K562 (cell line): ENCODE measurements around the gene WFDC12. TPM values are rescaled to one million over a fixed set of nuclear protein-coding genes. Genes with fewer than 3 reads are reported as not detected.

ENCODE experiments used
- ATAC-seq: fragments of 200-7000 bp; cut with Tn5 transposase; 3 replicates; pipeline ENCODE4 v1.9.1; 2020; ENCODE audit warnings: moderate library complexity
- BruUV-seq: library from RNA; stranded (reverse); fragments of 400-500 nt; replicated peaks from 2 replicates; lab custom pipeline; 2021; lab: Mats Ljungman, UMichigan
- CTCF ChIA-PET: fragments of 300-600 bp; formaldehyde crosslinking; extraction: SDS; loops from one replicate; lab custom pipeline; 2021; ENCODE audit warnings: low intra/inter-chr PET ratio; lab: Yijun Ruan, JAX
- POLR2A ChIA-PET: fragments of 300-600, 350-650 bp; sonication (Branson Sonifier 250); formaldehyde crosslinking; extraction: SDS; loops from one replicate; lab custom pipeline; 2021; ENCODE audit warnings: antibody characterized with exemption, inconsistent platforms; lab: Yijun Ruan, JAX
- DNase-seq, 4 experiments: peaks; one replicate each; pipeline versions ENCODE4 v3.0.0 to v3.0.0-alpha.2; 2011 to 2018; ENCODE audit warnings: low spot score in 3 of 4, mixed read lengths in 3 of 4; ENCODE audit errors: extremely low read depth in 1 of 4
- FAIRE-seq: peaks from 2 replicates; lab custom pipeline; 2011; peaks lifted over from hg19 to GRCh38; lab: Jason Lieb, UNC
- H2AFZ ChIP-seq: 2 replicates; pipeline ENCODE4 v1.6.0; 2011; ENCODE audit warnings: low read depth, low read length, control low read depth, inconsistent platforms
- H3K27ac ChIP-seq: fragments of 200-600 bp; 3 replicates; pipeline ENCODE4 v1.8.0; 2011; ENCODE audit warnings: low read depth, mild to moderate bottlenecking, control low read depth, inconsistent platforms, low read length, moderate library complexity, mixed read lengths; ENCODE audit errors: extremely low read depth
- H3K27me3 ChIP-seq, 2 experiments: fragments of 300-600 bp in 1 of 2; 2 replicates in 1 of 2; 3 replicates in 1 of 2; pipeline versions ENCODE4 v1.6.0 to v1.8.0; 2011; ENCODE audit warnings: inconsistent platforms in 2 of 2, low read length in 2 of 2, mild to moderate bottlenecking in 1 of 2, mixed read lengths in 1 of 2, moderate library complexity in 1 of 2; ENCODE audit not compliant: control insufficient read depth in 2 of 2, insufficient read depth in 2 of 2
- H3K36me3 ChIP-seq: fragments of 300-600 bp; 3 replicates; pipeline ENCODE4 v1.8.0; 2011; ENCODE audit warnings: mild to moderate bottlenecking, low read length, inconsistent platforms; ENCODE audit not compliant: control insufficient read depth, insufficient read depth
- H3K4me1 ChIP-seq, 2 experiments: fragments of 200-600 bp in 1 of 2; replicated peaks in 1 of 2; 2 replicates in 1 of 2; 3 replicates in 1 of 2; pipeline versions ENCODE4 v1.5.1 to v1.8.0; 2011; ENCODE audit warnings: inconsistent platforms in 2 of 2, low read length in 2 of 2, mild to moderate bottlenecking in 1 of 2, mixed read lengths in 1 of 2, moderate library complexity in 1 of 2; ENCODE audit not compliant: control insufficient read depth in 2 of 2, insufficient read depth in 2 of 2
- H3K4me2 ChIP-seq: 2 replicates; pipeline ENCODE4 v1.6.1; 2011; ENCODE audit warnings: low read length, control low read depth, inconsistent platforms, mixed read lengths; ENCODE audit not compliant: insufficient read depth
- H3K4me3 ChIP-seq: fragments of 200-600 bp; sonication (generic), shearing (Covaris generic); 2 replicates; pipeline ENCODE4 v1.5.1; 2016; ENCODE audit warnings: control low read depth, inconsistent platforms
- H3K79me2 ChIP-seq: fragments of 200-600 bp; 3 replicates; pipeline ENCODE4 v1.8.0; 2011; ENCODE audit warnings: low read length, inconsistent platforms; ENCODE audit not compliant: control insufficient read depth, insufficient read depth
- H3K9ac ChIP-seq, 2 experiments: 2 replicates each; pipeline versions ENCODE4 v1.6.0 to v1.6.1; 2011; ENCODE audit warnings: low read depth in 2 of 2, low read length in 2 of 2, control low read depth in 1 of 2, inconsistent platforms in 1 of 2, mild to moderate bottlenecking in 1 of 2, mixed read lengths in 1 of 2; ENCODE audit not compliant: insufficient read depth in 1 of 2
- H3K9me1 ChIP-seq: one replicate; pipeline ENCODE4 v1.6.0; 2011; ENCODE audit warnings: inconsistent platforms, mild to moderate bottlenecking, low read length, moderate library complexity; ENCODE audit not compliant: control insufficient read depth, insufficient read depth
- H3K9me3 ChIP-seq: replicated peaks from 2 replicates; pipeline ENCODE4 v1.5.1; 2011; ENCODE audit warnings: low read depth, low read length, inconsistent platforms; ENCODE audit not compliant: control insufficient read depth, insufficient read depth
- H4K20me1 ChIP-seq: replicated peaks from 2 replicates; pipeline ENCODE4 v1.6.1; 2011; ENCODE audit warnings: low read length, inconsistent platforms, mixed read lengths; ENCODE audit not compliant: control insufficient read depth, insufficient read depth
- CBX2 ChIP-seq: fragments of 200-600 bp; sonication (generic); IDR thresholded peaks from one replicate; pipeline ENCODE4 v1.6.1; 2012; ENCODE audit warnings: mild to moderate bottlenecking, low read length, inconsistent platforms; ENCODE audit not compliant: insufficient read depth, poor library complexity, severe bottlenecking
- GTF2E2 ChIP-seq: fragments of 200-800 bp; sonication (Bioruptor generic); IDR thresholded peaks from 2 replicates; pipeline ENCODE4 v1.6.1; 2016; ENCODE audit warnings: missing genetic modification characterization, missing compliant biosample characterization
- WGBS: fragments of 100-300 bp; shearing (Covaris generic); methylation state at CpG from one replicate; pipeline ENCODE4 v1.1.6; 2016; ENCODE audit warnings: low coverage, mixed read lengths; ENCODE audit not compliant: insufficient coverage; ENCODE audit errors: missing lambda C conversion rate; 5-methylcytosine and 5-hydroxymethylcytosine counted together
- in situ Hi-C: fragments of 300-500 bp; cut with MboI; formaldehyde crosslinking; loops from 4 replicates; pipeline ENCODE4 v1.15.0; 2018; ENCODE audit warnings: inconsistent platforms, mixed read lengths
- intact Hi-C: fragments of 100-400 bp; cut with micrococcal nuclease; formaldehyde crosslinking; loops from 2 replicates; pipeline ENCODE4 v1.14.2; 2022
- polyA plus RNA-seq, 8 experiments: library from polyadenylated mRNA; depleted of rRNA in 4 of 8; stranded (reverse) in 5 of 8; unstranded in 3 of 8; fragments of >200 nt; fragmentation: Nextera tagmentation in 2 of 8; fragmentation: Illumina TruSeq in 1 of 8; extraction: Ambion mirVana in 2 of 8; extraction: Trizol in 1 of 8; gene quantifications; 2 replicates each; pipeline versions ENCODE4 v1.2.1 to v1.2.3, GENCODE V29; 2011 to 2014; ENCODE audit warnings: inconsistent platforms in 1 of 8, missing spikeins in 1 of 8
- total RNA-seq, 7 experiments: library from RNA; depleted of rRNA in 6 of 7; stranded (reverse); fragments of >200 nt in 6 of 7; fragmentation: Illumina TruSeq in 2 of 7; extraction: Trizol in 2 of 7; gene quantifications; 2 replicates each; pipeline versions ENCODE4 v1.2.1 to v1.2.3, GENCODE V29; 2011 to 2021; ENCODE audit warnings: low replicate concordance in 1 of 7
- TF ChIP-seq, protein P1 (sequence below), 2 experiments: IDR thresholded peaks; 2 replicates each; pipeline ENCODE4 v1.6.1; 2012; ENCODE audit warnings: improper control_type of control experiment in 2 of 2, low read depth in 2 of 2, low read length in 2 of 2, borderline replicate concordance in 1 of 2

Gene WFDC12
- total and polyA plus RNA-seq, 9 of the 15 experiments (the other 6 are each of a cell fraction or from before 2014, with no cell fraction given): not detected

DNA sequence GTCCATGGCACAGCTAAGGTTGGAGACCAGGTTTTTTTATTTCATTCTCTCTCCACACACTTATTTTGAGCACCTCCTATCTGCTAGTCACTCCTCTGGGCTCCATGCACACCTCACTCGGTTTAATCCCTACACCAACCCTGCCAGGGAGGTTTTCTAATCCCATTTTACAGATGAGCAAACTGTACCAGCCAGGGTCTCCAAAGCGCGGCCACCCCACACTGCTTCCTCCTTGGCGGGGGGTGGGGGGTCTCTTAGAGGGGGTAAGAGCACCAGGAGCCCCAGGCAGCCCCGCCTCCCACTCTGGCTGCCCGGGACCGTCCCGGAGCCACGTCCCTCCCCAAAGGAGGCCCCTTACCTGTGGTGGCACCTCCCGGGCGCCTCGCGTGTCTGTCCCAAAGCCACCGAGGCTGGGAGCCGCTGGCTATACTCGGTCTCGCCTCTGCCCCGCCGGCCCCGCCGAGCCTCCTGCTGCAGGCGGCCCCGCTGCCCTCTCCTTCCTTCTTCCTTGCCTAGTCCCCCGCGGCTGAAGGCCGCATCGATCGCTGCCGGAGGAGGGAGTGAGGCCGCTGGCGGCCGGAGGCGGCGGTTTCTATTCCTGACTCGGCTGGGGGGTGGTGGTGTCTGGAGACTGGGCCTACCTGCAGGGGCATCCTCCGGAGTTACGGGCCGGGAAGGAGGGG lies 23.6 kb downstream of the WFDC12 start, which contains the start of gene KCNS1:
Gene KCNS1, minus strand, starts transcription at position 565 of the 683 bp plus-strand sequence. CDS start 1,891 bp downstream, outside the sequence.
- Histone ChIP-seq H3K4me2 (no peak within 1 kb of the TSS), H3K4me1 (peaks cover 0 to 16% of the 10 kb centered on the region in 2 experiments; a peak in 1 of 5 replicates), H3K27me3 (peaks cover 23 to 40% of the 10 kb centered on the region in 2 experiments), H3K27ac (no peak within 1 kb of the TSS), H2AFZ (no peak within 1 kb of the TSS), H3K9ac (peak within 1 kb of the TSS in 1 of 2 experiments; percentile 41; a peak in 1 of 4 replicates), H3K9me1 (no peaks in the 10 kb centered on the region), H3K79me2 (no peaks in the 10 kb centered on the region), H3K9me3 (no peaks in the 10 kb centered on the region), H3K4me3 (no peak within 1 kb of the TSS), H4K20me1 (no peaks in the 10 kb centered on the region), H3K36me3 (no peaks in the 10 kb centered on the region)
- peak; percentile 86 for ATAC-seq
- ChIA-PET POLR2A (interaction anchor here (0.5 to 0.8 kb wide), 4 partner anchors 66 to 1430 kb away, joined by 3 read pairs; no protein-coding TSS in a partner anchor), CTCF (no interaction called here)
- no peak for TF ChIP-seq GTF2E2 (tag)
- TF ChIP-seq, protein P1, sequence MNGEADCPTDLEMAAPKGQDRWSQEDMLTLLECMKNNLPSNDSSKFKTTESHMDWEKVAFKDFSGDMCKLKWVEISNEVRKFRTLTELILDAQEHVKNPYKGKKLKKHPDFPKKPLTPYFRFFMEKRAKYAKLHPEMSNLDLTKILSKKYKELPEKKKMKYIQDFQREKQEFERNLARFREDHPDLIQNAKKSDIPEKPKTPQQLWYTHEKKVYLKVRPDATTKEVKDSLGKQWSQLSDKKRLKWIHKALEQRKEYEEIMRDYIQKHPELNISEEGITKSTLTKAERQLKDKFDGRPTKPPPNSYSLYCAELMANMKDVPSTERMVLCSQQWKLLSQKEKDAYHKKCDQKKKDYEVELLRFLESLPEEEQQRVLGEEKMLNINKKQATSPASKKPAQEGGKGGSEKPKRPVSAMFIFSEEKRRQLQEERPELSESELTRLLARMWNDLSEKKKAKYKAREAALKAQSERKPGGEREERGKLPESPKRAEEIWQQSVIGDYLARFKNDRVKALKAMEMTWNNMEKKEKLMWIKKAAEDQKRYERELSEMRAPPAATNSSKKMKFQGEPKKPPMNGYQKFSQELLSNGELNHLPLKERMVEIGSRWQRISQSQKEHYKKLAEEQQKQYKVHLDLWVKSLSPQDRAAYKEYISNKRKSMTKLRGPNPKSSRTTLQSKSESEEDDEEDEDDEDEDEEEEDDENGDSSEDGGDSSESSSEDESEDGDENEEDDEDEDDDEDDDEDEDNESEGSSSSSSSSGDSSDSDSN (IDR thresholded peaks at IDR 0.05; ENCODE audit: borderline replicate concordance in 1 of 2, low read depth in 2 of 2, low read length in 2 of 2): peak; percentile 68 to 73; a peak in 1 of 4 replicates
- peak; percentile 48 for TF ChIP-seq CBX2
- FAIRE-seq: no peak
- intact Hi-C loops: no loop called here
- no TSS peak for BruUV-seq
- 1% methylated on average over 27 of the region's 38 CpGs for WGBS
- in situ Hi-C loops: no loop called here
- peak; percentile 26 to 52 (median 35) for DNase-seq
